Ishikawa (cell line): Measurements from ENCODE around the gene HOXC11.

Source experiments
- CEBPB ChIP-seq: IDR thresholded peaks from 2 replicates; pipeline ENCODE4 v1.6.1; 2012
- CREB1 ChIP-seq: IDR thresholded peaks from 2 replicates; pipeline ENCODE4 v1.6.1; 2012; ENCODE audit warnings: low read depth
- EGR1 ChIP-seq: IDR thresholded peaks from 2 replicates; pipeline ENCODE4 v1.6.1; 2012
- EP300 ChIP-seq: IDR thresholded peaks from 2 replicates; pipeline ENCODE4 v1.6.1; 2012; ENCODE audit warnings: borderline replicate concordance
- FOXM1 ChIP-seq: IDR thresholded peaks from 2 replicates; pipeline ENCODE4 v1.6.1; 2012; ENCODE audit warnings: low read depth, borderline replicate concordance
- MAX ChIP-seq: IDR thresholded peaks from 2 replicates; pipeline ENCODE4 v1.6.1; 2012
- NFIC ChIP-seq: IDR thresholded peaks from 2 replicates; pipeline ENCODE4 v1.6.1; 2012
- RAD21 ChIP-seq: IDR thresholded peaks from 2 replicates; pipeline ENCODE4 v1.6.1; 2012; ENCODE audit warnings: low read depth
- REST ChIP-seq: IDR thresholded peaks from 2 replicates; pipeline ENCODE4 v1.6.1; 2012; ENCODE audit warnings: low read depth, mild to moderate bottlenecking
- TAF1 ChIP-seq: IDR thresholded peaks from 2 replicates; pipeline ENCODE4 v1.6.1; 2012; ENCODE audit warnings: low read depth, mild to moderate bottlenecking
- TCF12 ChIP-seq: IDR thresholded peaks from 2 replicates; pipeline ENCODE4 v1.6.1; 2012; ENCODE audit warnings: low read depth
- TEAD4 ChIP-seq: IDR thresholded peaks from 2 replicates; pipeline ENCODE4 v1.6.1; 2012
- YY1 ChIP-seq: IDR thresholded peaks from 2 replicates; pipeline ENCODE4 v1.6.1; 2012; ENCODE audit warnings: low read depth
- ZBTB7A ChIP-seq: IDR thresholded peaks from 2 replicates; pipeline ENCODE4 v1.6.1; 2012; ENCODE audit warnings: low read depth
- TF ChIP-seq, protein P1 (sequence below): IDR thresholded peaks from 2 replicates; pipeline ENCODE4 v1.6.1; 2012

Gene HOXC11

GRCh38 chr12:53961025-53961761 is 11.7 kb upstream of the HOXC11 start:
- TF ChIP-seq CEBPB (no peak), RAD21 (no peak), REST (no peak), TCF12 (no peak), TEAD4 (no peak), MAX (no peak), YY1 (no peak), EGR1 (no peak), CREB1 (no peak), ZBTB7A (no peak), NFIC (no peak)
- TF ChIP-seq, protein P1, sequence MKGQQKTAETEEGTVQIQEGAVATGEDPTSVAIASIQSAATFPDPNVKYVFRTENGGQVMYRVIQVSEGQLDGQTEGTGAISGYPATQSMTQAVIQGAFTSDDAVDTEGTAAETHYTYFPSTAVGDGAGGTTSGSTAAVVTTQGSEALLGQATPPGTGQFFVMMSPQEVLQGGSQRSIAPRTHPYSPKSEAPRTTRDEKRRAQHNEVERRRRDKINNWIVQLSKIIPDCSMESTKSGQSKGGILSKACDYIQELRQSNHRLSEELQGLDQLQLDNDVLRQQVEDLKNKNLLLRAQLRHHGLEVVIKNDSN: no peak

GRCh38 chr12:53963005-53963404 is 9.9 kb upstream of the HOXC11 start:
- no peak for TF ChIP-seq RAD21
- no peak for TF ChIP-seq FOXM1
- no peak for TF ChIP-seq TEAD4
- TF ChIP-seq EGR1: no peak
- TF ChIP-seq YY1: no peak
- no peak for TF ChIP-seq TAF1
- TF ChIP-seq CEBPB: no peak
- no peak for TF ChIP-seq REST
- no peak for TF ChIP-seq CREB1
- no peak for TF ChIP-seq MAX
- TF ChIP-seq, protein P1: no peak

- TF ChIP-seq CEBPB: no peak
- no peak for TF ChIP-seq MAX
- TF ChIP-seq, protein P1: no peak
- TF ChIP-seq REST: no peak
- TF ChIP-seq EP300: no peak
- TF ChIP-seq TAF1: no peak
- TF ChIP-seq TEAD4: no peak
- no peak for TF ChIP-seq CREB1
- TF ChIP-seq FOXM1: no peak
Observed at GRCh38 chr12:53963434-53964314, 9.3 kb upstream of the HOXC11 start.
